ENCODE data around the gene LRRC32. TPM values are rescaled to one million over a fixed set of nuclear protein-coding genes. Genes with fewer than 3 reads are reported as not detected.

Gene LRRC32
- total and polyA plus RNA-seq, 2 donors, result 2.9 to 29.3 TPM

- H3K36me3 ChIP-seq (ENCODE audit: control insufficient read depth in 2 of 2, insufficient read depth in 2 of 2, low read length in 1 of 2), result no peaks in the 10 kb centered on the region
- no peak overlapping the region for H3K4me3 ChIP-seq (ENCODE audit: low read length in 2 of 2)
- H3K9me3 ChIP-seq (ENCODE audit: control insufficient read depth in 2 of 2, insufficient read depth in 1 of 2, low read length in 1 of 2), result no peaks in the 10 kb centered on the region
- no peaks in the 10 kb centered on the region for H3K4me1 ChIP-seq (ENCODE audit: control insufficient read depth in 2 of 2, insufficient read depth in 2 of 2, low read length in 2 of 2)
- WGBS, result 93% methylated on average over 7 of the region's 7 CpGs
- no peaks in the 10 kb centered on the region for H3K27me3 ChIP-seq (ENCODE audit: control insufficient read depth in 2 of 2, insufficient read depth in 1 of 2, low read length in 1 of 2)
- no peak overlapping the region for H3K27ac ChIP-seq (ENCODE audit: low read depth in 1 of 2, low read length in 1 of 2)
- no peak for DNase-seq (ENCODE audit: low read depth in 6 of 9, low spot score in 9 of 9)
These were observed 30.9 kb upstream of the LRRC32 start for GRCh38 chr11:76701294-76702040.

DNA sequence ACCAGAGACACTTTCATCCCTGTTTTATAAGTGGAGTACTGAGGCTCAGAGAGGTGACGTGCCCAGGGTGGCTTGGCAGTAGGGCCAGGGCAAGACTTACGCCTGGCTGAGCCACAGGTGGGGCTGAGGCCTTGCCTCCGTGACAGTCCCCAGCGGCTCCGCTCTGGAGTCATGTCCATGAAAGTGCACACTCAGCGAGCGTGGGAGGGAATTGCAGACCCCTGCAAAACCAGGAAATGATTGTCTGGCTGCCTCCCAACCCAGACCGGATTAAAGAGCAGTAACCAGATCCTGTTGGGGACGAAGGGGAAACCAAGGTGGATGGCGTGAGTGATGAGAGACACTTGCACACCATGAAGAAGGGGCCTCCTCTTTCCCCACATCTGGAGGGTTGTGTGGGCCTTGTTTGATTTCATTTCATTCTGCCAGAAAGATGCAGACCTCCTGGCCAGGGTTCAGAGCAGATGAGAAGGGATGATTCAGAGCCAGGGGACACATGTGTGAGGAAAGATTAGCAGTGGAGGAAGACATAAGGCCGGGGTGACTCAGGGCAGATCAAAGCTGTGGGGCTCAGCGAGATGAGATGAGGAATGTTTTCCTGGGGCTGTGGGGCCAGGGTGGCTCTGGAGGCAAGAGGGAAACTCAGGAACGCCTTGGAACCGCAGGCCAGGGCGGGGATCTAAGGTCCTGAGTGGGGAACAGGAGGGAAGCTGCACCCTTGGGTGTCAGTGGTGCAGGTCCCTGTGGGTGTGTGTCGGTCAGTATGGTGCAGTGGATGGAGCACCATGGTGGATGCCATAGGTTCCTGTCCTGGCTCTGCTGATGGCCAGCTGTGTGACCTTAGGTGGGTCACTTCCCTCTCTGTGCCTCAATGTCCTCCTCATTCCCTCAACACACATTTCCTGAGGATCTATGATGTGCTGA, 29.9 kb upstream of the LRRC32 start:
- Histone ChIP-seq H3K4me3 (ENCODE audit: low read length in 2 of 2) (no peak overlapping the region), H3K4me1 (ENCODE audit: control insufficient read depth in 2 of 2, insufficient read depth in 2 of 2, low read length in 2 of 2) (no peaks in the 10 kb centered on the region), H3K27me3 (ENCODE audit: control insufficient read depth in 2 of 2, insufficient read depth in 1 of 2, low read length in 1 of 2) (no peaks in the 10 kb centered on the region), H3K36me3 (ENCODE audit: control insufficient read depth in 2 of 2, insufficient read depth in 2 of 2, low read length in 1 of 2) (no peaks in the 10 kb centered on the region), H3K9me3 (ENCODE audit: control insufficient read depth in 2 of 2, insufficient read depth in 1 of 2, low read length in 1 of 2) (no peaks in the 10 kb centered on the region), H3K27ac (ENCODE audit: low read depth in 1 of 2, low read length in 1 of 2) (no peak overlapping the region)
- no peak for DNase-seq (ENCODE audit: low read depth in 6 of 9, low spot score in 9 of 9)
- 38% methylated on average over 16 of the region's 16 CpGs for WGBS

DNA sequence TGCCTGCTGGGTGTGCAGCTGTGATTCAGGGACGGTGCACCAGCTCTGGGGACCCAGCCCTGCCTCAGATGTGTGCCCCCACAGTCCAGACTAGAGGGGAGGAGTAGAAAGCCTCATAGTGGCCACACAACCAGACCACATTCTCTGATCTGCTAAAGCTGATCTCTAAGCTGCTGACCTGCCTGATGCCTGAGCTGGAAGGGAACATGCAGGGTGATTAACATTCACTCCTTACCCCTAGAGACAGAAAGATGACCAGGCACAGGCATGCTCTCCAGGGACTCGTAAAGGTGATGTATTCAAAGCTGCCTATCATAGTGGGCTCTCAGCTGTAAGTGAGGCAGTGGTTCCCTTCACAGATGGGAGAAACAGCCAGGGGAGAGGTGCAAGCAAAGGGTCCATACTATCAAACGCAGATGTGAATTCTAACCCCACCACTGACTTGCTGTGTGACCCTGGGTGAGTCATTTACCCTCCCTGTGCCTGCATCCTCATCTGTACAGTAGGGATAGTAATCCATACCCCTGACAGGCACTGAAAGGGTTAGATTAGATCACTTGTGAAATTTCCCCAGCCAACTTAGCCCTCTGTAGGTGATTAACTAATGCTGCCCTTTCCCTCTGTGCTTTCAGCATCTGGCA, 29.0 kb upstream of the LRRC32 start:
- WGBS, result 87% methylated on average over 3 of the region's 3 CpGs
- no peaks in the 10 kb centered on the region for H3K36me3 ChIP-seq (ENCODE audit: control insufficient read depth in 2 of 2, insufficient read depth in 2 of 2, low read length in 1 of 2)
- no peaks in the 10 kb centered on the region for H3K27me3 ChIP-seq (ENCODE audit: control insufficient read depth in 2 of 2, insufficient read depth in 1 of 2, low read length in 1 of 2)
- H3K4me1 ChIP-seq (ENCODE audit: control insufficient read depth in 2 of 2, insufficient read depth in 2 of 2, low read length in 2 of 2), result no peaks in the 10 kb centered on the region
- no peak for DNase-seq (ENCODE audit: low read depth in 6 of 9, low spot score in 9 of 9)
- H3K27ac ChIP-seq (ENCODE audit: low read depth in 1 of 2, low read length in 1 of 2), result no peak overlapping the region
- no peak overlapping the region for H3K4me3 ChIP-seq (ENCODE audit: low read length in 2 of 2)
- no peaks in the 10 kb centered on the region for H3K9me3 ChIP-seq (ENCODE audit: control insufficient read depth in 2 of 2, insufficient read depth in 1 of 2, low read length in 1 of 2)

DNA sequence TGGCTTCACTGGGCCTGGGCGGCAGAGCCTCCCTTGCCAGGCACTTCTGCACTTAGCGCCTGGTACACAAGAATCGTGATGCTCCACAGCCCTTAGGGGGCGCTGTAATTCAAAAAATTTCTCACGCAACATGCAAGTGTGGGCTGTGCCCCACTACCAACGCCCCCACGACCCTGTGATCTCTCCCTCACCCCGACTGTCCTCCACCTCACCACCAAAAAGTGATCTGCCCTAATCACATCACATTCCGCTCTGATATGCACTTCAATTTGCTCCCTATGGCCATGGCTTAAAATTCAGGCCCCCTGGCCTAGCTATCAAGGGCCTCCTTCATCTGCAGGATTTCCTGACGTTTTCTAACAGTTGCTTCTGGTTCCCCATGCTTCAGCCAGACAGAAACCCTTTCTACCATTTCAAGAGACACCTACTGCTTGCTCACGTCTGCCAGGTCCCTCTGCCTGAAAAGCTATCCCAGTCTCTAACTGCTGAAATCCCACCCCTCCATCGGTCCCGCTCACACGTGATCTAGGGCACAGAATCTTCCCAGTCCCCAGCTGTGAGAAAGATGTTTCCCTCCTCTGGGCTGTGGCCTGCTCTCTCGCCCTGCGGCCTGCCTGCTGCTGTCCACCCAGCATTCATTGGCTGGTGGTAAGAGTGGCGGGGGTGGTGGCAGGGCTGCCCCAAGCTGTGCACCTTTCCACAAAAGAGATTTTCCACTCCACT, 27.9 kb upstream of the LRRC32 start:
- Histone ChIP-seq H3K4me3 (ENCODE audit: low read length in 2 of 2) (no peak overlapping the region), H3K36me3 (ENCODE audit: control insufficient read depth in 2 of 2, insufficient read depth in 2 of 2, low read length in 1 of 2) (no peaks in the 10 kb centered on the region), H3K9me3 (ENCODE audit: control insufficient read depth in 2 of 2, insufficient read depth in 1 of 2, low read length in 1 of 2) (no peaks in the 10 kb centered on the region), H3K27ac (ENCODE audit: low read depth in 1 of 2, low read length in 1 of 2) (no peak overlapping the region), H3K4me1 (ENCODE audit: control insufficient read depth in 2 of 2, insufficient read depth in 2 of 2, low read length in 2 of 2) (no peaks in the 10 kb centered on the region), H3K27me3 (ENCODE audit: control insufficient read depth in 2 of 2, insufficient read depth in 1 of 2, low read length in 1 of 2) (no peaks in the 10 kb centered on the region)
- no peak for DNase-seq (ENCODE audit: low read depth in 6 of 9, low spot score in 9 of 9)
- 86% methylated on average over 17 of the region's 17 CpGs for WGBS

DNA sequence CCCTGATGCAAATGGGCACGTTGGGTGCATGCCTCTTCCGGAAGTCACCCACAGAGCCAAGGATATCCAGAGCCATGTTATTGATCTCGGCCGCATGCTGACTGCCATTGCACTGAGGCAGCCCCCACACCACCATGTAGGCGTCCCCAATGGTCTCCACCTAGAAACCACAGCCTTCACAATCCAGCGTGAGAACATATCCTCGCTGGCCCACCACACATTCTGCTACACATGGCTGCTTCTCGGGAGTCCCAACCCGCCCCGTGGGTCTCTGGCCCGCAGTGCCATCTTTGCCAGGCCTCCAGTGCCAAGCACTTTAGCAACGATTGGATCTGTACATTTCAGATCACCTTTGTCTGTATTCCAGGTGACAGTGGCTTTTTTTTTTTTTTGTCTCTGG, 26.2 kb upstream of the LRRC32 start:
- H3K4me3 ChIP-seq (ENCODE audit: low read length in 2 of 2), result no peak overlapping the region
- no peak for DNase-seq (ENCODE audit: low read depth in 6 of 9, low spot score in 9 of 9)
- no peak overlapping the region for H3K27ac ChIP-seq (ENCODE audit: low read depth in 1 of 2, low read length in 1 of 2)
- H3K4me1 ChIP-seq (ENCODE audit: control insufficient read depth in 2 of 2, insufficient read depth in 2 of 2, low read length in 2 of 2), result no peaks in the 10 kb centered on the region
- no peaks in the 10 kb centered on the region for H3K9me3 ChIP-seq (ENCODE audit: control insufficient read depth in 2 of 2, insufficient read depth in 1 of 2, low read length in 1 of 2)
- 95% methylated on average over 12 of the region's 12 CpGs for WGBS
- H3K27me3 ChIP-seq (ENCODE audit: control insufficient read depth in 2 of 2, insufficient read depth in 1 of 2, low read length in 1 of 2), result peaks cover 0 to 2% of the 10 kb centered on the region in 2 donors
- no peaks in the 10 kb centered on the region for H3K36me3 ChIP-seq (ENCODE audit: control insufficient read depth in 2 of 2, insufficient read depth in 2 of 2, low read length in 1 of 2)

DNA sequence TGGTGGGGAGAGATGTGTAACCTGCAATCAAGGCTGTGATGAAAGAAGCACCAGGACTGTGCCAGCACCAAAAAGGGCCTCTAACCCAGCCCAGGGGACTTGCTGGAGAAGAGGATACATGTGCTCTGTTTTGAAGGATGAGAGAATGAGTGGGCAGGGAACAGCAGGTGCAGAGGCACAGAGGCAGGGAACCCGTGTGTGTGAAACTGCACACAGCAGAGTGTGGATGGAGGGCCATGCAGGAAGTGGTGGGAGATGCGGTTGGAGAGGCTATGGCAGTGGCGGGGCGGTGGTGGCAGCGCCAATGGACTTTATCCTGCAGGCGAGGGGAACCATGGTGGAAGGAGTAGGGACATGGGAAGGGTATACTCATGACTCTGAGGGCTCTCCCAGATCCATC, 25.2 kb upstream of the LRRC32 start:
- Histone ChIP-seq H3K27me3 (ENCODE audit: control insufficient read depth in 2 of 2, insufficient read depth in 1 of 2, low read length in 1 of 2) (peaks cover 0 to 2% of the 10 kb centered on the region in 2 donors), H3K36me3 (ENCODE audit: control insufficient read depth in 2 of 2, insufficient read depth in 2 of 2, low read length in 1 of 2) (no peaks in the 10 kb centered on the region), H3K9me3 (ENCODE audit: control insufficient read depth in 2 of 2, insufficient read depth in 1 of 2, low read length in 1 of 2) (no peaks in the 10 kb centered on the region), H3K4me1 (ENCODE audit: control insufficient read depth in 2 of 2, insufficient read depth in 2 of 2, low read length in 2 of 2) (no peaks in the 10 kb centered on the region), H3K27ac (ENCODE audit: low read depth in 1 of 2, low read length in 1 of 2) (no peak overlapping the region), H3K4me3 (ENCODE audit: low read length in 2 of 2) (no peak overlapping the region)
- 43% methylated on average over 6 of the region's 6 CpGs for WGBS
- DNase-seq (ENCODE audit: low read depth in 6 of 9, low spot score in 9 of 9), result no peak

DNA sequence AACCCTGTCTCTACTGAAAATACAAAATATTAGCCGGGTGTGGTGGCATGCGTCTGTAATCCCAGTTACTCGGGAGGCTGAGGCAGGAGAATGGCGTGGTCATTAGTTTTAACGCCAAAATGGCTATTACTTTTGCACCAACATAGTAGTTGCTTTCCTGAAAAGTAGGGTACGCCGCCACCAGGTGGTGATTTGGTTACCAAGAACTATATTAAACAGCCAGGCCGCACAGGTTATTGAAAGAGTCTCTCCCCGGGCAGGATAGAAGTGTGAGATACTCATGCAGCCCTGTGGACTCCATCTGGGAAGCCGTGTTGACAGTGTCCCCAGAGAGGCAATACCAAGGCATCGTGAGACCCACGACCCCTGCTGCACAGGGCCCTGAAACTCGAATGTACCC, 24.6 kb upstream of the LRRC32 start:
- Histone ChIP-seq H3K4me3 (ENCODE audit: low read length in 2 of 2) (no peak overlapping the region), H3K27ac (ENCODE audit: low read depth in 1 of 2, low read length in 1 of 2) (no peak overlapping the region), H3K9me3 (ENCODE audit: control insufficient read depth in 2 of 2, insufficient read depth in 1 of 2, low read length in 1 of 2) (no peaks in the 10 kb centered on the region), H3K27me3 (ENCODE audit: control insufficient read depth in 2 of 2, insufficient read depth in 1 of 2, low read length in 1 of 2) (peaks cover 0 to 2% of the 10 kb centered on the region in 2 donors), H3K36me3 (ENCODE audit: control insufficient read depth in 2 of 2, insufficient read depth in 2 of 2, low read length in 1 of 2) (no peaks in the 10 kb centered on the region), H3K4me1 (ENCODE audit: control insufficient read depth in 2 of 2, insufficient read depth in 2 of 2, low read length in 2 of 2) (no peaks in the 10 kb centered on the region)
- WGBS, result 95% methylated on average over 13 of the region's 13 CpGs
- DNase-seq (ENCODE audit: low read depth in 6 of 9, low spot score in 9 of 9), result no peak

DNA sequence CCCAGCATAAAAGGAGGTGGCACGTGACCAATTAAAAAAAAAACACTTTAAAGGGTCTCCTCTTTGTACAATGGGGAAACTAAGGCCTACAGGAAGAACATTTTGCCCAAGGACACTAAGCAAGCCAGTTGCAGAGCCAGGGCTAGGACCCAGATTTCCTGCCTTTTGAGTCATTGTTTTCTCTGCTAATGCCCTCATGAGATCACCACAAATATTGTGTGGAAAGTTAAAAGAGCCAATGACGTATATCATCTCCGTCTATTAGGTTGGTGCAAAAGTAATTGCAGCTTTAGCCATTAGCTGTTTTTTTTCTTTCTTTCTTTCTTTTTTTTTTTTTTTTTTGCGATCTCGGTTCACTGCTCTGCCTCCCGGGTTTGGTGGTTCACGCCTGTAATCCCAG, 24.1 kb upstream of the LRRC32 start:
- H3K36me3 ChIP-seq (ENCODE audit: control insufficient read depth in 2 of 2, insufficient read depth in 2 of 2, low read length in 1 of 2), result no peaks in the 10 kb centered on the region
- WGBS, result 92% methylated on average over 7 of the region's 7 CpGs
- peaks cover 0 to 2% of the 10 kb centered on the region in 2 donors for H3K27me3 ChIP-seq (ENCODE audit: control insufficient read depth in 2 of 2, insufficient read depth in 1 of 2, low read length in 1 of 2)
- DNase-seq (ENCODE audit: low read depth in 6 of 9, low spot score in 9 of 9), result no peak
- H3K9me3 ChIP-seq (ENCODE audit: control insufficient read depth in 2 of 2, insufficient read depth in 1 of 2, low read length in 1 of 2), result no peaks in the 10 kb centered on the region
- no peak overlapping the region for H3K4me3 ChIP-seq (ENCODE audit: low read length in 2 of 2)
- H3K27ac ChIP-seq (ENCODE audit: low read depth in 1 of 2, low read length in 1 of 2), result no peak overlapping the region
- H3K4me1 ChIP-seq (ENCODE audit: control insufficient read depth in 2 of 2, insufficient read depth in 2 of 2, low read length in 2 of 2), result no peaks in the 10 kb centered on the region

Data from thymus (tissue), 11 donors.